ENCODE data around the gene USE1.

USE1 gene

DNA sequence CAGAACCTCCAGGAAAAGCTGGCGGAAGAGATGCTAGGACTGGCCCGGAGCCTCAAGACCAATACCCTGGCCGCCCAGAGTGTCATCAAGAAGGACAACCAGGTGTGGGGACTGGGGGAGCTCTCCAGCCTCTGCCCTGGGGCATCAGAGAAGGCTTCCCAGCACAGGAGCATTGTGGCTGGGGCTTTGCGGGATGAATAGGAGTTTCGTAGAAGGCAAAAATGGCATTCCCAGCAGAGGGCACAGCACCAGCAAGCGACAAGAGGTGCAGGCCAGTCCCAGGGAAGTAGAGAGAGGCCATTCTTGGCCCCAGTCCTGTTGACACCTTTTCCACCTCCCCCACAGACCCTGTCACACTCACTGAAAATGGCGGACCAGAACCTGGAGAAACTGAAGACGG is 4.1 kb downstream of the USE1 start:
- Histone ChIP-seq H3K27ac (ENCODE audit: insufficient read depth, low read depth, low read length, poor library complexity, severe bottlenecking) (no peak overlapping the region), H3K4me3 (ENCODE audit: insufficient read depth, low read depth, low read length) (no peak overlapping the region), H3K27me3 (ENCODE audit: control insufficient read depth, insufficient read depth, low read length, poor library complexity, severe bottlenecking) (no peaks in the 10 kb centered on the region), H3K9me3 (ENCODE audit: control insufficient read depth, low read length) (no peaks in the 10 kb centered on the region), H3K36me3 (ENCODE audit: control insufficient read depth, insufficient read depth, low read length) (no peaks in the 10 kb centered on the region), H3K4me1 (ENCODE audit: control insufficient read depth, insufficient read depth, low read length) (peaks cover 5% of the 10 kb centered on the region)
- WGBS, 2 experiments, result 91% methylated on average over 8 of the region's 8 CpGs

DNA sequence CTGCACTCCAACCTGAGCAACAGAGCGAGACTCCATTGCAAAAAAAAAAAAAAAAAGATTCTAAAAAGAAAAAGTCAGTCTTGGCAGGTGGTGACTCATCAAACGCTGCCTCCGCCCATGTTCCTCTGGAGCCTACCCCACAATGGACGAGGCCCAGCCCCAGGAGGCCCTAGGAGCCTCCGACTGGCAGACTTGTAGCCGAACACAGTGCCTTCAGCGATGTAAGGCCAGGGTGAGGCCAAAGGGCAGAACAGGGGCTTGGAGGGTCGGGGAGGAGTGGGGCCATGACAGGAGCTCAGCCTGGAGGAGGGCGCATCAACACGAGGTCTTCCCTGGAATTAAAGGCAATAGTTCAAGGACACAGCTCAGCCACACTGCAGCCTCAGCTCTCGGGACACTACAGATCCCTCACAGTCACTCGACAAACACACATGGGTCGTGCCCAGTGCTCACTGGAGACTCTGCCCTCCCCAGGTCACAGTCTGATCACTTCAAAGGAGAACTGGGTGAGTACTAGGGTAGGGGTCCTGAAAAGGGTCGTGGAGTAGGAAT is 5.1 kb downstream of the USE1 start:
- no peak overlapping the region for H3K27ac ChIP-seq (ENCODE audit: insufficient read depth, low read depth, low read length, poor library complexity, severe bottlenecking)
- no peaks in the 10 kb centered on the region for H3K9me3 ChIP-seq (ENCODE audit: control insufficient read depth, low read length)
- peaks cover 5% of the 10 kb centered on the region for H3K4me1 ChIP-seq (ENCODE audit: control insufficient read depth, insufficient read depth, low read length)
- no peak overlapping the region for H3K4me3 ChIP-seq (ENCODE audit: insufficient read depth, low read depth, low read length)
- 87 to 88% methylated on average over 14 of the region's 14 CpGs for WGBS, 2 experiments
- H3K27me3 ChIP-seq (ENCODE audit: control insufficient read depth, insufficient read depth, low read length, poor library complexity, severe bottlenecking), result no peaks in the 10 kb centered on the region
- no peaks in the 10 kb centered on the region for H3K36me3 ChIP-seq (ENCODE audit: control insufficient read depth, insufficient read depth, low read length)

DNA sequence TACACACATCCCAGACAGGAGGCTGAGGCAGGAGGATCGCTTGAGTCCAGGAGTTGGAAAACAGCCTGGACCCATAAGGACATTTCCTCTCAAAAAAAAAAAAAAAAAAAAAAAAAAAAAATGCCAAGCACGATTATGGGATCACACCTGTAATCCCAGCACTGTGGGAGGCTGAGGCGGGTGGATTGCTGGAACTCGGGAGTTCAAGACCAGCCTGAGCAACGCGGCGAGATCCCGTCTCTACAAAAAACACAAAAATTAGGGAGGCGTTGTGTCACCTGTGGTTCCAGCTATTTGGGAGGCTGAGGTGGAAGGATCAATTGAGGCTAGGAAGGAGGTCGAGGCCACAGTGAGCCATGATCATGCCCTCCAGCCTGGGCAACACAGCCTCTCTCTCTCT is 9.9 kb downstream of the USE1 start:
- WGBS, 2 experiments, result 90% methylated on average over 10 of the region's 10 CpGs
- H3K27ac ChIP-seq (ENCODE audit: insufficient read depth, low read depth, low read length, poor library complexity, severe bottlenecking), result no peak overlapping the region
- no peak overlapping the region for H3K4me3 ChIP-seq (ENCODE audit: insufficient read depth, low read depth, low read length)
- no peaks in the 10 kb centered on the region for H3K27me3 ChIP-seq (ENCODE audit: control insufficient read depth, insufficient read depth, low read length, poor library complexity, severe bottlenecking)
- no peaks in the 10 kb centered on the region for H3K4me1 ChIP-seq (ENCODE audit: control insufficient read depth, insufficient read depth, low read length)
- no peaks in the 10 kb centered on the region for H3K9me3 ChIP-seq (ENCODE audit: control insufficient read depth, low read length)
- no peaks in the 10 kb centered on the region for H3K36me3 ChIP-seq (ENCODE audit: control insufficient read depth, insufficient read depth, low read length)

DNA sequence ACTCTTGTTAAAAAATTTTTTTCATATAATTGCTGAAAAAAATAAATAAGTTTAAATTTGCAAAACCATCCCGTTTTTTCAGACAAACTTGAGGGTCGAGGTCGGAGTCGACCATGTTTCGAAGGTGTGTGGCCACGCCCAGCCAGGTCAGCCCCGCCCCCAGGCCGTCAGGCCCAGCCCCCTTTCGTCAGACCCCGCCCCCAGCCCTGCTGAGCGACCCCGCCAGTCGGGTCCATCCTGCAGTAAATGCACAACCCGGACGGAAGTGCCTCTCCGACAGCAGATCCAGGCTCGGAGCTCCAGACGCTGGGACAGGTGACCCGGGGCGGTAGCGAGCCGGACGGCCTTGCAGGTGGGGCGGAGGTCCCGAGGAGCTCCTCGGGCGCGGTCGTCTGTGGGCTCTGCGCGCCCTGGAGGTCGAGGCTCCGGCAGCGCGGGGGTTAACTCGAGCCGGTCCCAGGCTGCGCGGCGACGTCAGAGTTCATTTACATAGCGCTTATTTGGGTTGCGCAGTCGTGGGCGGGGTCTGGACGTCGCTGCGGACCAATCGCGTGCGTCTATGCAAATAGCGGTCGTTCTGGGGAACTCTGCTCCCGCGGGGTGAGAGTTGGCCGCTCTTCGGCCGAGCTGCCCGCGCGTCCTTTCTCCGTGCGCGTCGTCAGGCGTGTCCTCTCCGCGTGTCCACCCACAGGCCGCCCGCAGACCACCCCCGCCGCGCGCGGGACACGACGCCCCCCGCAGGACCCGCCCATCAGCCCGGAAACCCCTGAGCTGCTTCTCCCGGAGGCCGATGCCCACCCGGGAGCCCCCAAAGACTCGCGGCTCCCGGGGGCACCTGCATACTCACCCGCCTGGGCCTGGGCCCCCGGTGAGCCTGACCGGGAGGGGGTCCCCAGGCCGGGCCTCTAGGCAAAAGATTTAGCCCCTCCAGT is 11.1 kb downstream of the USE1 start, which contains the start of gene OCEL1:
Gene OCEL1 (plus strand): TSS at position 225 of the 932 bp plus-strand sequence. CDS start 22 bp downstream, at position 247.
- H3K9me3 ChIP-seq (ENCODE audit: control insufficient read depth, low read length), result no peaks in the 10 kb centered on the region
- peak within 1 kb of the TSS; percentile 90 for H3K27ac ChIP-seq (ENCODE audit: insufficient read depth, low read depth, low read length, poor library complexity, severe bottlenecking)

DNA sequence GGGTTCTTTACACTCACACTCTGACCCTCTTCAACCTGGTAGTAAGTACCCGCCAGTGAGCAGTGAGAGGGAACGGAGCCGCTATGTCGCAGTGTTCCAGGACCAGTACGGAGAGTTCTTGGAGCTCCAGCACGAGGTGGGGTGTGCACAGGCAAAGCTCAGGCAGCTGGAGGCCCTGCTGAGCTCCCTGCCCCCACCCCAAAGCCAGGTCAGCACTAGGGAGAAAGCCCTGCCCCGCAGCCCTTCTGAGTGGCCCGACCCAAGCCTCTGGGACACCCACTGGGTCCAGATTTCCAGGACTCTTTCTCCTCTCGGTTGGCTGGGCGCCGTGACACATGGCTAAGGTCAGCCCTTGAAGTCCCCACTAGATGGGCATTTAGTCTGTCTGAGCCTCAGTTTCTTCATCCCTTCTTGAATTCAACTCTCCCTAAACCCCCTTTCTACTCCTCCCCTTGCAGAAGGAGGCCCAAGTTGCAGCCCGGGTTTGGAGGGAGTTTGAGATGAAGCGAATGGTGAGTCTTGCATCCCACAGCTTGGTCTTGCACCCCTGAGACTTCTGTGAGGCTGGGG is 12.7 kb downstream of the USE1 start:
- H3K4me1 ChIP-seq (ENCODE audit: control insufficient read depth, insufficient read depth, low read length), result no peaks in the 10 kb centered on the region
- 66 to 67% methylated on average over 13 of the region's 13 CpGs for WGBS, 2 experiments
- H3K27ac ChIP-seq (ENCODE audit: insufficient read depth, low read depth, low read length, poor library complexity, severe bottlenecking), result no peak overlapping the region
- H3K27me3 ChIP-seq (ENCODE audit: control insufficient read depth, insufficient read depth, low read length, poor library complexity, severe bottlenecking), result no peaks in the 10 kb centered on the region
- H3K36me3 ChIP-seq (ENCODE audit: control insufficient read depth, insufficient read depth, low read length), result peaks cover 13% of the 10 kb centered on the region
- H3K4me3 ChIP-seq (ENCODE audit: insufficient read depth, low read depth, low read length), result no peak overlapping the region
- H3K9me3 ChIP-seq (ENCODE audit: control insufficient read depth, low read length), result no peaks in the 10 kb centered on the region

More for the DNA sequence above, 11.1 kb downstream of the USE1 start, which contains the start of gene OCEL1:
- Histone ChIP-seq H3K27me3 (ENCODE audit: control insufficient read depth, insufficient read depth, low read length, poor library complexity, severe bottlenecking) (no peaks in the 10 kb centered on the region), H3K4me1 (ENCODE audit: control insufficient read depth, insufficient read depth, low read length) (no peaks in the 10 kb centered on the region), H3K36me3 (ENCODE audit: control insufficient read depth, insufficient read depth, low read length) (no peaks in the 10 kb centered on the region), H3K4me3 (ENCODE audit: insufficient read depth, low read depth, low read length) (peak within 1 kb of the TSS; percentile 58)
- 0% methylated on average over 90 of the region's 90 CpGs for WGBS, 2 experiments

DNA sequence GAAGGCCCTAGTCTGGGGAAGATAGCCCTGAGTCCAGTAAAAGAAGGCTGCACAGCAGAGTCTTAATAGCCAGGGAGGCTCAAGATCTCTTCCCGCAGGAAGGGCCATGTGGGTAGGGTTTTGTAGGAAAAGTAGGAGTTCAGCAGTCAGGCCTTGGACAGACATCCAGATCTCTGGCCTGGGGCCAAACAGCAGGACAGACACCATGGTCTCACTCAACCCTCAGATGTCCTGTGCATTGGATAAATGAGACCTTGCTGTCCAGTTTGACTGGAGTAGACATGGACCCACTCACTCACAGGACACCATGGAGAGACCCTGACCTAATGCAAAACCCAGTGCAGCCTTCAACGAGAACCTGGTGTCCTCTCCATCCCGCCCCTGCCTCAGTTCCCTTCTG is 14.7 kb downstream of the USE1 start:
- Histone ChIP-seq H3K4me3 (ENCODE audit: insufficient read depth, low read depth, low read length) (no peak overlapping the region), H3K9me3 (ENCODE audit: control insufficient read depth, low read length) (no peaks in the 10 kb centered on the region), H3K4me1 (ENCODE audit: control insufficient read depth, insufficient read depth, low read length) (no peaks in the 10 kb centered on the region), H3K27ac (ENCODE audit: insufficient read depth, low read depth, low read length, poor library complexity, severe bottlenecking) (no peak overlapping the region), H3K27me3 (ENCODE audit: control insufficient read depth, insufficient read depth, low read length, poor library complexity, severe bottlenecking) (no peaks in the 10 kb centered on the region), H3K36me3 (ENCODE audit: control insufficient read depth, insufficient read depth, low read length) (peaks cover 13% of the 10 kb centered on the region)
- 90 to 92% methylated on average over 3 of the region's 3 CpGs for WGBS, 2 experiments

DNA sequence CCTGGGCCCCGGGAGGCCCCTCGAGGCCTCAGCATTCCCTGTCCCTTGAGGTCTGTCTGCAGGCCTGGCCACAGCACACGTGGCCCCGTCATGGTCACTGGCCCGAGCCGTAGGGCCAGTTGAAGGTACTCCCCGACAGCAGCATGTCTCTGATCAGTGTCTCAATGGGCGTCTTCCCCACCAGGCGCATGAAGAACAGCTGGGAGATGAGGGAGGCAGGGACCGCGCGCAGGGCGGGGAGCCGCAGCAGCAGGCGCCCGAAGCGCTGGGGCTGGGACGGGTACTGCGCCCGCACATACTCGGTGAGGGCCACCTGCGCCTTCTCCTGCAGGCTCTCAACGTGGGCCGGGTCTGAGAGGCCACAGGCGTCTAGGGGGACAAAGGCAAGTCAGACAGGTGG is 17.1 kb downstream of the USE1 start:
- H3K36me3 ChIP-seq (ENCODE audit: control insufficient read depth, insufficient read depth, low read length), result peaks cover 13% of the 10 kb centered on the region
- no peaks in the 10 kb centered on the region for H3K27me3 ChIP-seq (ENCODE audit: control insufficient read depth, insufficient read depth, low read length, poor library complexity, severe bottlenecking)
- H3K27ac ChIP-seq (ENCODE audit: insufficient read depth, low read depth, low read length, poor library complexity, severe bottlenecking), result no peak overlapping the region
- no peaks in the 10 kb centered on the region for H3K9me3 ChIP-seq (ENCODE audit: control insufficient read depth, low read length)
- no peaks in the 10 kb centered on the region for H3K4me1 ChIP-seq (ENCODE audit: control insufficient read depth, insufficient read depth, low read length)
- no peak overlapping the region for H3K4me3 ChIP-seq (ENCODE audit: insufficient read depth, low read depth, low read length)
- WGBS, 2 experiments, result 96 to 97% methylated on average over 25 of the region's 25 CpGs

DNA sequence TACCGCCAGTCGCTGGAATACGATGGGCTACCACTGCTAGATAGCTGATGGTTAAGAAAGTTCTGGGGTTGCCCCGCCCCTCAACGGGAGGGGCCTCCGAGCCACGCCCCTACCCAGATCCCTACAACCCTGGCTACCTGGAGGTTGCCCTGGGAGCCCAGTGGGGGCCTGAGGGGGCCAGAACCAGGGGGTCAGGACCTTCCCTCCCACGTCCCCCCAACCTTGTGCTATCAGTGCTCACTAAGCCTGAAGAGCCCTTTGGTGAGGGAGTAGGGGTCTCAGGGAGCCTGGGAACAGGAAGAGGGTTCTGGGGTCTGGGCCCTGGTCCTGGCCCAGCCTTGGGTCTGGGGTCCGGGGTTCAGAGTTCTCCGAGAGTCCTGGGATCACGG is 19.7 kb downstream of the USE1 start:
- peak overlapping the region; percentile 77 for H3K27ac ChIP-seq (ENCODE audit: insufficient read depth, low read depth, low read length, poor library complexity, severe bottlenecking)
- H3K36me3 ChIP-seq (ENCODE audit: control insufficient read depth, insufficient read depth, low read length), result peaks cover 22% of the 10 kb centered on the region
- H3K9me3 ChIP-seq (ENCODE audit: control insufficient read depth, low read length), result no peaks in the 10 kb centered on the region
- no peaks in the 10 kb centered on the region for H3K27me3 ChIP-seq (ENCODE audit: control insufficient read depth, insufficient read depth, low read length, poor library complexity, severe bottlenecking)
- H3K4me3 ChIP-seq (ENCODE audit: insufficient read depth, low read depth, low read length), result peak overlapping the region; percentile 66
- WGBS, 2 experiments, result 11 to 14% methylated on average over 11 of the region's 11 CpGs
- H3K4me1 ChIP-seq (ENCODE audit: control insufficient read depth, insufficient read depth, low read length), result peaks cover under 1% of the 10 kb centered on the region

DNA sequence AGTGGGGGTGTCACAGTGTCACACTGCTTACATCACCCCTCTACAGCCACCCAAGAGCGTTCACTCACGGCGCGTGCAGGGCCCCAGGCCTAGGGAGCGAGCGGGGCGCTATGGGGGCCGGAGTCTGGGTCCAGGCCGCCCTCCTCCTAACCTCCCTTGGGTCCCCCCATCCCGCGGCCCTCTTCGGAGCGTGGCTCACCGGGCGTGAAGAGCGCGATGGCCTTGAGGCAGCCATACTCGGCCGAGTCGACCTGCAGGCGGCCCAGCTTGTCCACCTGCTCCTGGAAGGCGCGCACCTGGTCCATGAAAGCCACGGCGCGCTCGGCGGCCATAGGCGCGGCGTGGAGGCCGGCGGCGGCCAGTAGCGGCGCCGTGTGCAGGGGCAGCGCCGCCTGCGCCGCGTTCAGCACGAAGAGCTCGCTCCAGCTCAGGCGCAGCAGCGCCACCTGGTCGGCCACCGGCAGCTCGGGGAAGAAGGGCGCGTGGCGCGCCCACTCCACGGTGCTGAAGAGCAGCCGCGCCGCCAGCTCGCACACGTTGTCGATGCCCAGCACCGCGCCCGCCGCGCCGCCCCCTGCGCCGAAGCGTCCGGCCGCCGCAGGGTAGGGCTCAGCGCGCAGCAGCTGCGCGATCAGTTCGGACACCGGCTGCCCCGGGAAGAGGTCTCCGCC is 20.3 kb downstream of the USE1 start:
- Histone ChIP-seq H3K9me3 (ENCODE audit: control insufficient read depth, low read length) (no peaks in the 10 kb centered on the region), H3K4me1 (ENCODE audit: control insufficient read depth, insufficient read depth, low read length) (peaks cover 6% of the 10 kb centered on the region), H3K36me3 (ENCODE audit: control insufficient read depth, insufficient read depth, low read length) (peaks cover 22% of the 10 kb centered on the region), H3K4me3 (ENCODE audit: insufficient read depth, low read depth, low read length) (peak overlapping the region; percentile 66), H3K27ac (ENCODE audit: insufficient read depth, low read depth, low read length, poor library complexity, severe bottlenecking) (peak overlapping the region; percentile 77), H3K27me3 (ENCODE audit: control insufficient read depth, insufficient read depth, low read length, poor library complexity, severe bottlenecking) (no peaks in the 10 kb centered on the region)
- WGBS, 2 experiments, result 1% methylated on average over 80 of the region's 80 CpGs

Measured in ectodermal cell (in vitro differentiated cells).